ENCODE measurements around the gene ESM1.

ESM1 gene

DNA sequence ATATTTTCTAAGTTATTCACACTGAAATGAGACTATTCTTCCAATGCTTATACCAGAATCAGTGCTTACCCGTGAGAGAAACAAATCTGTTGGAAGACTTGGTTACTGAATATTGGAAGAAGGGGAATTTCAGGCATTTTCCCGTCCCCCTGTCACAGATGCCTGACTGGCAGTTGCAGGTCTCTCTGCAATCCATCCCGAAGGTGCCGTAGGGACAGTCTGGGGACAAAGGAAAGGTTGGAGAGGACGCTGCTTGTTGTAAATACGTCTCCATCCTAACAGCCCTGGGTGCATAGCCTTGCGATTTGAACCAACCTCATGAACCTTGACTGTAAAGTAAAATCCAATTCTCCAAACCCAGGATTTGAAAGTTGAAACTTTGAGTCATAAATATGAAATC lies 3.5 kb downstream of the ESM1 start:
- DNase-seq = no peak

DNA sequence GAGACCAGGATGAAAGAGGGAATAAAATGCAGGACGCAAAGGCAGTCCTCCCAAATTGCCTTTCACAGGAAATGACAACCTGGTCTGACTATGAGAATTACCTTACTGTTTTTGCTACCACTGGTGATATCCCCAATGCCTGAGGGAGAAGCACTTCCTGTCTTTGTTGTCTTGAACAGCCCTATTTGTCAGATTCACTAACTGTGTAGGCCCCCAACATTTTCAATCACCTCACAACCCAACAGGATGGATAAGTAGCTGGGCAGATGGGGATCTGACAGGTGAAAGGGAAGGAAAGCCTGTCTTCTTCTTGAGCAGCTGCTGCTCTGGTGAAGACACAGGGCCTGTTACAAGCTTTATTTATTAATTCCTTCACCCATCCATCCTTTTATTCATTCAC lies 9.7 kb downstream of the ESM1 start:
- no peak for DNase-seq

- no peak for DNase-seq
These were observed 15.3 kb downstream of the ESM1 start for GRCh38 chr5:54969856-54970828.

GRCh38 chr5:54969242-54969641 lies 16.2 kb downstream of the ESM1 start:
- no peak for DNase-seq

GRCh38 chr5:54965806-54966205 lies 19.6 kb downstream of the ESM1 start:
- no peak for DNase-seq

DNA sequence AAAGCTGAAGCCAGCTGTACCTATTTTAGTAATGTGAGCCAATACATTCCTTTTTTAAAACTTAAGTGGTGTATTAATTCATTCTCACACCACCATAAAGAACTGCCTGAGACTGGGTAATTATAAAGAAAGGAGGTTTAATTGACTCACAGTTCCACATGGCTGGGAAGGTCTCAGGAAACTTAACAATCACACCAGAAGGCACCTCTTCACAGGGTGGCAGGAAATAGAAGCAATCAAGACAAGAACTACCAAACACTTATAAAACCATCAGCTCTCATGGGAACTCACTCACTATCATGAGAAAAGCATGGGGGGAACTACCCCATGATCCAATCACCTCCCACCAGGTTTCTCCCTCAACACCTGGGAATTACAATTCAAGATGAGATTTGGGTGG lies 21.0 kb downstream of the ESM1 start:
- DNase-seq = no peak

- DNase-seq = peak; percentile 7 to 36
These were observed 25.5 kb downstream of the ESM1 start for GRCh38 chr5:54959673-54960418.

GRCh38 chr5:54956922-54957321 lies 28.5 kb downstream of the ESM1 start:
- DNase-seq = no peak

- DNase-seq = no peak
These were observed 38.2 kb downstream of the ESM1 start for GRCh38 chr5:54947187-54947586.

DNA sequence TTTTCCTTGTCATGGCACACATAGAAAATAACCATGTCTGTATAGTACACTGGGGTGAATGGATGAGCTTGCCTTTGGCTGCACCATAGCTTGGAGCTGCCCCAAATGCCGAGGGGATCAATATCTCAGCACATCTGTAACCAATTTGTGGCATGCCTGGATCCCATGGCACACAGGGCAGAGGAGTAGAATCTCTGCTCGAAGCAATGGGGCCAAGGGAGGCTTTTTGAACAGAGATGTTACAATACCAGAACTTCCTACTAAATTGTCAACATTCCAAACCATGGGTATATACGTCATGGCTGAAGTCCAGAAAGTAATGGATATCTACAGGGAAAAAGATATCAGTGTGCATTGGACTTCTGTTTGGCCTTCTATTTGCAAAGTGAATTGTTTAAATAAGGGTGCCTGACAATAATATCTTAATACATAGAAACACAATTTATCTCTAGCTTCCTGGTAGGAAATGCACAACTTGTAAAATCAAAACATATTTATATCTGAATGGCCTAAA lies 39.0 kb downstream of the ESM1 start:
- no peak for DNase-seq

DNA sequence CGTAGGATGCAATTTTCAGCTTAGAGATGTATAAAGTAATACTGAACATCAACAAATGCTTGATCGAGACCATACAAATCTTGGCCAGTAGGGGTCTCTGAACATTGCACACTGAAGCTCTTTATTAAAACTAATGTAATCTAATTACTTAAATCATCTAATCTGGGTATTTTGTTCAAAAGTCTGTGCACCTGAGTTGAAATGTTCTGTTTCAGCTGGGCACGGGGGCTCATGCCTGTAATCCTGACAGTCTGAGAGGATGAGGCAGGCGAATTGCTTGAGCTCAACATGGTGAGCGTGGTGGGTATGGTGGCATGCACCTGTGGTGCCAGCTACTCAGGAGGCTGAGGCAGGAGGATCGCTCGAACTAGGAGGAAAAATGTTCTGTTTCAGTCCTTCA lies 41.0 kb downstream of the ESM1 start:
- DNase-seq = peak; percentile 19 to 29

GRCh38 chr5:54942064-54942778 lies 43.2 kb downstream of the ESM1 start:
- DNase-seq = no peak

DNA sequence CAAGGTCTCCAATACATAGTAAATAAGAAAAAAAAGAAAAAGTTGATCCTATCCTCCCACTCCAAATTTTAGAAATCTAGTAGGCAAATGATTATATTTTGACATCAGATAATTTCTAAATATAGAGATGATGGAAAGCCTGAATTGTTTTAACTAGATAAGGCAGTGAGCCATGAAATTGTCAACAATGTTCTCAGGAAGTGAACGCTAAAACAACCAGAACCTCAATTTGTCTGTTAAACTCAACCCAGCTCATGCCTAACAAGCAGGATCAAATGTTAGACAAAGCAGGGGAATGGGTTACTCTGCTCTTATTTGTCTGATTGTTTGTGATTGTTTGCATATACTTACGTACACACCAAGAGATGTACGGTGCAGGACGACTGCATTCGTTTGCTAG lies 49.2 kb downstream of the ESM1 start:
- DNase-seq = no peak

DNA sequence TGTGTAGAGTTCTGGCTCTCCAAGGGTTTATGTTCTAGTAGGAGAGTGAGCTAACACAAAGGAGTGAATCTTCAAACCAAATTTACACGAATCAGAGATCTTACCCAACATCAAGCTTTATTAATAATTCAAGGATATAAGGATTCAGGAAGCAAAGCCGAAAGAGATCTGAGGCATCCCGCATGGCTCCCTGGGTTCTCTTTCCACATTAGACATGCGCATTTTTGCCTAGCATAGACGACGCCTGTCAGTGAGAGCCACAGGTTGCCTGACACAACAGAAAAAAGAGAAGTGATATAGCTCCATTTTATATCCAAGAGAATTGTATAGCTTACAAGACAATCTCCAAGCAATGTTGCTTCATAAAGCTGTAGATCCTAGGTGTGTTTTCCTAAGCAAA lies 52.6 kb downstream of the ESM1 start:
- no peak for DNase-seq

DNA sequence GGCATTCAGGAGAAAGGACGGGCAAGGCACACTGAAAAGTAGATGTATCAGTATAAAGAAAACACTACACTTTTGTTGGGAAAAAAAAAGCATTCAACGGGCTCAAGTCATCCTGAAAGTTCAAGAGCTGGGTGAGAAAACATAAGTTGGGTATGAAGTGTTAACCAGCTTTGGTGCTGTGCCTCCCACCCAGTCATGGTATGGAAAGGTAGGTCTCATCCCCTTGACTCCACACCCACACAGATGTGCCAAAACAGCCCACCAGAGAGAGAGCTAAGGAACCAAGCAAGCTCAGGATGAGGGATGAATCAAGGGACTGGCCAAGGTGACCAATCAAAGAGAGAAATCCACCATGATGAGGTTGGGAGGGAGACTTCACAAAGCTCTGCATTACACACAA lies 54.7 kb downstream of the ESM1 start:
- DNase-seq = no peak

Data from inflammatory macrophage (primary cell).